H54 (cell line): Measurements from ENCODE around the gene TENT4A.
A peak's percentile ranks its signal among the peaks of the same experiment; 100 is the strongest.
"Not testable (repeated sequence)": the region's sequence is repeated elsewhere in the genome, so short reads cannot be mapped to it uniquely, and the experiment has no call there.

Source experiments
- DNase-seq: peaks from one replicate; pipeline ENCODE4 v3.0.0; 2011; ENCODE audit warnings: low spot score, mixed read lengths; ENCODE audit not compliant: insufficient read length
- FAIRE-seq: peaks from 3 replicates; lab custom pipeline; 2011; peaks lifted over from hg19 to GRCh38; lab: Jason Lieb, UNC
- POLR2A ChIP-seq: IDR thresholded peaks from 2 replicates; pipeline ENCODE4 v1.6.1; 2011; ENCODE audit warnings: low read depth, mild to moderate bottlenecking, low read length

The TENT4A gene

GRCh38 chr5:6762697-6763096 is 49.5 kb downstream of the TENT4A start:
- no peak for TF ChIP-seq POLR2A
- DNase-seq: no peak
- FAIRE-seq: no peak

GRCh38 chr5:6763191-6763590 is 50.0 kb downstream of the TENT4A start:
- no peak for TF ChIP-seq POLR2A
- FAIRE-seq: no peak

GRCh38 chr5:6765612-6766525 is 52.6 kb downstream of the TENT4A start:
- DNase-seq (peak; percentile 98), FAIRE-seq (peak; percentile 50)
- TF ChIP-seq POLR2A: 0 out of 2 replicates have a peak, but pooled peaks have one; percentile 22

More at GRCh38 chr5:6763191-6763590, 50.0 kb downstream of the TENT4A start:
- no peak for DNase-seq

GRCh38 chr5:6766604-6767093 is 53.4 kb downstream of the TENT4A start:
- FAIRE-seq (peak; percentile 92), DNase-seq (peak; percentile 98)
- peak; percentile 50 for TF ChIP-seq POLR2A

- TF ChIP-seq POLR2A: no peak
- FAIRE-seq (no peak), DNase-seq (no peak)
Measured at GRCh38 chr5:6767481-6768063, 54.3 kb downstream of the TENT4A start.

- no peak for TF ChIP-seq POLR2A
- FAIRE-seq: no peak
- no peak for DNase-seq
Measured at GRCh38 chr5:6768590-6769230, 55.5 kb downstream of the TENT4A start.

GRCh38 chr5:6770826-6771607 is 57.8 kb downstream of the TENT4A start:
- no peak for DNase-seq
- no peak for FAIRE-seq
- no peak for TF ChIP-seq POLR2A

- no peak for TF ChIP-seq POLR2A
- no peak for DNase-seq
- FAIRE-seq: no peak
Measured at GRCh38 chr5:6772886-6773285, 59.7 kb downstream of the TENT4A start.

GRCh38 chr5:6773342-6774035 is 60.3 kb downstream of the TENT4A start:
- FAIRE-seq (no peak), DNase-seq (no peak)
- no peak for TF ChIP-seq POLR2A

GRCh38 chr5:6774207-6774606 is 61.0 kb downstream of the TENT4A start:
- DNase-seq, FAIRE-seq: not testable (repeated sequence)

- DNase-seq (no peak), FAIRE-seq (no peak)
- no peak for TF ChIP-seq POLR2A
Measured at GRCh38 chr5:6774721-6775204, 61.5 kb downstream of the TENT4A start.

GRCh38 chr5:6775571-6775970 is 62.3 kb downstream of the TENT4A start:
- FAIRE-seq (no peak), DNase-seq (no peak)
- no peak for TF ChIP-seq POLR2A
